ENCODE data around the gene MEF2D. TPM values are rescaled to one million over a fixed set of nuclear protein-coding genes. Genes with fewer than 3 reads are reported as not detected.

Gene MEF2D
- total and polyA plus RNA-seq, 7 donors = 43.1 to 258 (median 126) TPM

- 71 to 84% (median 84%) methylated on average over 3 of the region's 3 CpGs for WGBS, 3 donors
- no peak for TF ChIP-seq CTCF (IDR thresholded peaks at IDR 0.05)
- Histone ChIP-seq H3K27ac (peak overlapping the region; percentile 99), H3K9me3 (no peaks in the 10 kb centered on the region), H3K4me3 (no peak overlapping the region), H3K27me3 (ENCODE audit: insufficient read depth in 3 of 3, low read length in 2 of 3) (no peaks in the 10 kb centered on the region), H3K36me3 (ENCODE audit: insufficient read depth in 1 of 2, low read depth in 1 of 2) (no peaks in the 10 kb centered on the region), H3K4me1 (peaks cover 9% of the 10 kb centered on the region)
- intact Hi-C loops (cut with DNase I) = no loop called here
- ATAC-seq (peak in 1 of 4 donors; percentile 10), DNase-seq (no peak)
Observed at GRCh38 chr1:156458181-156458503, 42.4 kb downstream of the MEF2D start.

DNA sequence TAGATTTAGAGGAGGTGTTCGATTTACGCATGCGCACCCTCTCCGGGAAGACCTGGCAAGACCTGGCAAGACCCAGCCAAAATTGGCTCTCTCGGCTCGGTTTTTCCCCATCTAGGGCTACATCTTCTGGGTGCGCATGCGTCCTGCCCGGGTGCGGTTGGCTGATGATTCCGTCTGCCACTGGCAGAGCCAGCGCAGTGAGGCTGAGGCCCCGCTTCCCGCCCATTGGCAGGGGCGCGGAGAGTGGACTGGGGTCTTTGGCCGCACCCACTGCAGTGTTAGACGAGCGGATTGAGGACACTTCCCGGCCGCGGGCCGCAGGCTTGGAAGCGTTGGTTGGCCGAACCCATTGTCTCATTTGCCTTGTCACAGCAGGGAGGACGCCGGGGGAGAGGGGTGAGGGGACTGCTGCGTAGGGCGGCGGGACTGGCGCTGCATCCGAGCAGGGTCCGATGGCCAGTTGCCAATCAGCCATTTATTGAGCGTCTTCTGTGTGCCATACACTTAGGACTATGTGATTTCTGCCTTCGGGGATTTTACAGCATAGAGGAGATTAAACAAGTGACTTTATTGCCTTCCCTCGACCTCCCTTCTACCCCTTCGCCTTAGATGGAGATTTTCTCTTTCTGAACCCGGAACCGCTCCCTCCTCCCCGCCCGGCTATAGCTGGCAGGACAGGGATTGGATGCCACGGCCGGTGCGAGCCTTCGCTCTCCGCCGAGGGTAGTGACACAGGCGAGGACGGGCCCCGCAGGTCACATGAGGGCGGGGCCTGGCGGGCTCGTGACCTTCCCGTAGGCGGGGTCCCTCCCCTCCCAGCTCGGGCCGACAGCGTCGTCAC, 43.7 kb downstream of the MEF2D start:
- peak overlapping the region; percentile 74 for H3K4me3 ChIP-seq
- no peaks in the 10 kb centered on the region for H3K27me3 ChIP-seq (ENCODE audit: insufficient read depth in 3 of 3, low read length in 2 of 3)
- peak; percentile 98 to 99 for DNase-seq
- intact Hi-C loops (cut with DNase I) = loop anchor here in 1 of 2 donors (2.0 kb wide), 2 partner anchors 48 to 152 kb away; no protein-coding TSS in a partner anchor
- no peaks in the 10 kb centered on the region for H3K36me3 ChIP-seq (ENCODE audit: insufficient read depth in 1 of 2, low read depth in 1 of 2)
- TF ChIP-seq CTCF (IDR thresholded peaks at IDR 0.05) = no peak
- ATAC-seq = peak; percentile 89 to 91 (median 90)
- H3K4me1 ChIP-seq = peaks cover 8% of the 10 kb centered on the region
- no peaks in the 10 kb centered on the region for H3K9me3 ChIP-seq
- peak overlapping the region; percentile 99 for H3K27ac ChIP-seq
- WGBS, 3 donors = 0 to 1% (median 0%) methylated on average over 50 to 59 of the region's 59 CpGs

DNA sequence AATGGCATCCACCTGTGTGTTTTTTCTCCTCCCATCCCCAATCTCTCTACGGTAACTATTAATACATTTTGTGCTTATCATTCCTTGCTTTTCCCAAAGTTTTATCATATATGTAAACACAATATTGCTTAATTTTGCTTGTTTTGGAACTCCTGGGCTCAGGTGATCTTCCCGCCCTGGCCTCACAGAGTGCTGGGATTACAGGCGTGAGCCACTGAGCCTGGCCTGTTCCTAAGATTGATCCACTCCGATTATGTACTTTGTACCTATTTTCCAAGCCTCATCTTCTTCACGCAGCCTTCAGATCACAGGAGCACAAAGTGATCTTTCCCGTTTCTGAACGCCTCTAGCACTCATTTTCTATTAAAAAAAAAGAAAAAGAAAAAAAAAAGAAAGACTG, 45.2 kb downstream of the MEF2D start:
- no peak overlapping the region for H3K27ac ChIP-seq
- peaks cover 8% of the 10 kb centered on the region for H3K4me1 ChIP-seq
- no peaks in the 10 kb centered on the region for H3K36me3 ChIP-seq (ENCODE audit: insufficient read depth in 1 of 2, low read depth in 1 of 2)
- no peaks in the 10 kb centered on the region for H3K27me3 ChIP-seq (ENCODE audit: insufficient read depth in 3 of 3, low read length in 2 of 3)
- H3K4me3 ChIP-seq = no peak overlapping the region
- WGBS, 3 donors = 89 to 92% (median 89%) methylated on average over 7 of the region's 7 CpGs
- ATAC-seq (no peak), DNase-seq (no peak)
- no peaks in the 10 kb centered on the region for H3K9me3 ChIP-seq
- intact Hi-C loops (cut with DNase I) = no loop called here
- TF ChIP-seq CTCF (IDR thresholded peaks at IDR 0.05) = no peak

DNA sequence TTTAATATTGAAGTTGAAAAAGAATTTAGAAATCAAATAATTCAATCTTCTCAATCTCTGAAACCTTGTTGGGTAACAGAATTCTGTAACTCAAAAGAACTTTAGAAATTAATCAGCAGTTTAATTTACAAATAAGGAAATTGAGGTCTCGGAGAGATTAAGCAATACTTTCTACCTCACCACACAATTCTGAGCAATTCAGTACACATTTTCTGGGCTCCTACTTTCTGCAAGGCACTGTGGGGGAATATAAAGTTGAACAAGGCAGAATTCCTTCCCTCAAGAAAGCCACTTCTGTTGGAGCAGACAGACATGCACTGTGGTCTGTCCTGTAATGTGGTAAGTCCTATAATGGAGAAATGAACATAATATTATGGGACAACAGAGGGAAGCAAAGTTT, 47.7 kb downstream of the MEF2D start:
- H3K9me3 ChIP-seq = no peaks in the 10 kb centered on the region
- ATAC-seq = no peak
- DNase-seq = no peak
- no peaks in the 10 kb centered on the region for H3K27me3 ChIP-seq (ENCODE audit: insufficient read depth in 3 of 3, low read length in 2 of 3)
- no peak overlapping the region for H3K4me3 ChIP-seq
- H3K4me1 ChIP-seq = peaks cover 8% of the 10 kb centered on the region
- no peaks in the 10 kb centered on the region for H3K36me3 ChIP-seq (ENCODE audit: insufficient read depth in 1 of 2, low read depth in 1 of 2)
- no peak overlapping the region for H3K27ac ChIP-seq
- WGBS, 3 donors = 86 to 94% (median 93%) methylated on average over 1 of the region's 1 CpG
- intact Hi-C loops (cut with DNase I) = loop anchor here in 1 of 2 donors (5.0 kb wide), 1 partner anchor 149 kb away; the partner anchor contains the start of gene GPATCH4
- no peak for TF ChIP-seq CTCF (IDR thresholded peaks at IDR 0.05)

Data from psoas muscle (tissue), 8 donors.